GM21515 (cell line): ENCODE results near the gene INHBC.
A peak's percentile ranks its signal among the peaks of the same experiment; 100 is the strongest.

Source experiments
- ATAC-seq: cut with Tn5 transposase; IDR thresholded peaks from one replicate; pipeline ENCODE4 v1.9.1; 2021; ENCODE audit not compliant: unreplicated experiment

Gene INHBC

GRCh38 chr12:57454213-57454565 lies 19.6 kb downstream of the INHBC start:
- ATAC-seq, result no peak

- no peak for ATAC-seq
These were observed 20.2 kb downstream of the INHBC start, which contains the start of gene INHBE for GRCh38 chr12:57454566-57455373. Gene INHBE (plus strand): TSS chr12:57455307. CDS start chr12:57455537, 230 bp downstream.

GRCh38 chr12:57455374-57456144 lies 21.0 kb downstream of the INHBC start:
- no peak for ATAC-seq

- ATAC-seq, result no peak
These were observed 21.6 kb downstream of the INHBC start for GRCh38 chr12:57456145-57456700.

GRCh38 chr12:57456737-57457490 lies 22.3 kb downstream of the INHBC start:
- no peak for ATAC-seq

GRCh38 chr12:57458665-57459054 lies 24.1 kb downstream of the INHBC start:
- no peak for ATAC-seq

- ATAC-seq, result peak; percentile 60
These were observed 24.6 kb downstream of the INHBC start for GRCh38 chr12:57459055-57459749.

GRCh38 chr12:57459750-57460467 lies 25.3 kb downstream of the INHBC start, which contains the start of gene GLI1:
Gene GLI1 (plus strand): TSS chr12:57459785. CDS start chr12:57463692, 3,907 bp downstream.
- ATAC-seq, result no peak

GRCh38 chr12:57460468-57460784 lies 25.8 kb downstream of the INHBC start:
- no peak for ATAC-seq

- ATAC-seq, result no peak
These were observed 26.3 kb downstream of the INHBC start for GRCh38 chr12:57460841-57461275.

GRCh38 chr12:57461276-57461916 lies 26.8 kb downstream of the INHBC start:
- ATAC-seq, result no peak

GRCh38 chr12:57461917-57462250 lies 27.3 kb downstream of the INHBC start:
- no peak for ATAC-seq

- peak; percentile 67 for ATAC-seq
These were observed 27.8 kb downstream of the INHBC start for GRCh38 chr12:57462251-57462911.

- ATAC-seq, result no peak
These were observed 28.3 kb downstream of the INHBC start for GRCh38 chr12:57462912-57463253.

GRCh38 chr12:57464569-57464968 lies 30.0 kb downstream of the INHBC start:
- ATAC-seq, result no peak

GRCh38 chr12:57465030-57465746 lies 30.6 kb downstream of the INHBC start:
- ATAC-seq, result no peak

GRCh38 chr12:57465747-57466505 lies 31.3 kb downstream of the INHBC start:
- ATAC-seq, result no peak
